MCF 10A (cell line): ENCODE results near the gene CHCHD3. TPM values are rescaled to one million over a fixed set of nuclear protein-coding genes. Genes with fewer than 3 reads are reported as not detected.
A peak's percentile ranks its signal among the peaks of the same experiment; 100 is the strongest.

Source experiments
- BruUV-seq: library from RNA; stranded (reverse); fragments of 400-500 nt; replicated peaks from 2 replicates; lab custom pipeline; 2021; lab: Mats Ljungman, UMichigan
- CTCF ChIA-PET: fragments of 300-600 bp; sonication (Branson Sonifier 250); formaldehyde crosslinking; extraction: SDS; loops from one replicate; lab custom pipeline; 2021; ENCODE audit warnings: antibody characterized with exemption, inconsistent platforms; lab: Yijun Ruan, JAX
- POLR2A ChIA-PET: fragments of 300-600, 350-650 bp; sonication (Branson Sonifier 250); formaldehyde crosslinking; extraction: SDS; loops from one replicate; lab custom pipeline; 2020; ENCODE audit warnings: antibody characterized with exemption, inconsistent platforms; lab: Yijun Ruan, JAX
- DNase-seq: peaks from one replicate; pipeline ENCODE4 v3.0.0-alpha.2; 2018; ENCODE audit not compliant: unreplicated experiment
- H3K27ac Mint-ChIP-seq: one replicate; pipeline ENCODE4 v1.8.0; 2022; ENCODE audit warnings: mild to moderate bottlenecking, low read depth, mixed read lengths; ENCODE audit not compliant: unreplicated experiment
- H3K27me3 Mint-ChIP-seq: one replicate; pipeline ENCODE4 v1.8.0; 2022; ENCODE audit warnings: mixed read lengths; ENCODE audit not compliant: insufficient read depth, unreplicated experiment
- H3K36me3 Mint-ChIP-seq: one replicate; pipeline ENCODE4 v1.8.0; 2022; ENCODE audit warnings: mild to moderate bottlenecking, moderate library complexity, mixed read lengths; ENCODE audit not compliant: insufficient read depth, unreplicated experiment
- H3K4me1 Mint-ChIP-seq: one replicate; pipeline ENCODE4 v1.8.0; 2022; ENCODE audit warnings: mixed read lengths; ENCODE audit not compliant: insufficient read depth, unreplicated experiment
- H3K4me3 Mint-ChIP-seq: one replicate; pipeline ENCODE4 v1.8.0; 2022; ENCODE audit warnings: mild to moderate bottlenecking, moderate library complexity, mixed read lengths; ENCODE audit not compliant: unreplicated experiment
- H3K9me3 Mint-ChIP-seq: one replicate; pipeline ENCODE4 v1.8.0; 2022; ENCODE audit warnings: mixed read lengths; ENCODE audit not compliant: unreplicated experiment
- CTCF ChIP-seq: fragments of 200-600 bp; IDR thresholded peaks from one replicate; pipeline ENCODE4 v1.8.0; 2022; ENCODE audit warnings: antibody characterized with exemption, mild to moderate bottlenecking; ENCODE audit not compliant: unreplicated experiment
- intact Hi-C: fragments of 100-400 bp; cut with micrococcal nuclease; formaldehyde crosslinking; loops from 2 replicates; pipeline ENCODE4 v1.14.1; 2022
- total RNA-seq: library from RNA; stranded (reverse); gene quantifications from 2 replicates; pipeline ENCODE4 v1.2.3, GENCODE V29; 2022

The CHCHD3 gene
- total RNA-seq, 1 experiment from 2014 or later = 102 TPM

GRCh38 chr7:132865366-132866143 lies 216.3 kb downstream of the CHCHD3 start:
- Mint-ChIP-seq H3K4me3 (no peak overlapping the region), H3K27me3 (no peaks in the 10 kb centered on the region), H3K27ac (no peak overlapping the region), H3K36me3 (peaks cover 9% of the 10 kb centered on the region), H3K9me3 (no peaks in the 10 kb centered on the region), H3K4me1 (no peaks in the 10 kb centered on the region)
- intact Hi-C loops = no loop called here
- peak; percentile 8 for DNase-seq
- ChIA-PET POLR2A (interaction anchor here (0.6 kb wide), 1 partner anchor 503 kb away, joined by 3 read pairs; no protein-coding TSS in a partner anchor), CTCF (interaction anchor here (0.5 kb wide), 1 partner anchor 253 kb away, joined by 5 read pairs; no protein-coding TSS in a partner anchor)
- TF ChIP-seq CTCF = no peak
- BruUV-seq = no TSS peak

- no TSS peak for BruUV-seq
- no peaks in the 10 kb centered on the region for H3K4me1 Mint-ChIP-seq
- H3K9me3 Mint-ChIP-seq = no peaks in the 10 kb centered on the region
- H3K27ac Mint-ChIP-seq = no peak overlapping the region
- no peak for DNase-seq
- intact Hi-C loops = no loop called here
- no peaks in the 10 kb centered on the region for H3K27me3 Mint-ChIP-seq
- CTCF ChIA-PET = no interaction called here
- TF ChIP-seq CTCF = no peak
- POLR2A ChIA-PET = no interaction called here
- no peak overlapping the region for H3K4me3 Mint-ChIP-seq
- H3K36me3 Mint-ChIP-seq = peaks cover 15% of the 10 kb centered on the region
Measured at GRCh38 chr7:132861940-132862554, 219.8 kb downstream of the CHCHD3 start.

GRCh38 chr7:132861424-132861823 lies 220.5 kb downstream of the CHCHD3 start:
- no peaks in the 10 kb centered on the region for H3K9me3 Mint-ChIP-seq
- ChIA-PET CTCF (no interaction called here), POLR2A (no interaction called here)
- H3K27me3 Mint-ChIP-seq = no peaks in the 10 kb centered on the region
- H3K4me3 Mint-ChIP-seq = no peak overlapping the region
- no peak for DNase-seq
- BruUV-seq = no TSS peak
- no peak overlapping the region for H3K27ac Mint-ChIP-seq
- no peak for TF ChIP-seq CTCF
- H3K36me3 Mint-ChIP-seq = peaks cover 10% of the 10 kb centered on the region
- no peaks in the 10 kb centered on the region for H3K4me1 Mint-ChIP-seq
- intact Hi-C loops = no loop called here

GRCh38 chr7:132859199-132859598 lies 222.7 kb downstream of the CHCHD3 start:
- intact Hi-C loops = no loop called here
- TF ChIP-seq CTCF = no peak
- no peaks in the 10 kb centered on the region for H3K27me3 Mint-ChIP-seq
- ChIA-PET CTCF (interaction anchor here (0.6 kb wide), 1 partner anchor 88 kb away, joined by 3 read pairs; no protein-coding TSS in a partner anchor), POLR2A (no interaction called here)
- H3K4me3 Mint-ChIP-seq = no peak overlapping the region
- H3K36me3 Mint-ChIP-seq = peaks cover 6% of the 10 kb centered on the region
- BruUV-seq = no TSS peak
- no peaks in the 10 kb centered on the region for H3K9me3 Mint-ChIP-seq
- no peak overlapping the region for H3K27ac Mint-ChIP-seq
- no peak for DNase-seq
- H3K4me1 Mint-ChIP-seq = no peaks in the 10 kb centered on the region
